Measurements from ENCODE around the gene MS4A3.
"Not testable (repeated sequence)": the region's sequence is repeated elsewhere in the genome, so short reads cannot be mapped to it uniquely, and the experiment has no call there.

Gene MS4A3

GRCh38 chr11:60088364-60088763 is 31.9 kb downstream of the MS4A3 start, which contains the start of gene MS4A2:
MS4A2 (plus strand) TSS chr11:60088664; CDS start chr11:60088766, 102 bp downstream.
- no peak for DNase-seq (ENCODE audit: low read depth)
- no peak within 1 kb of the TSS for H3K4me3 ChIP-seq (ENCODE audit: low read depth, low read length)
- in situ Hi-C loops (cut with HindIII; ENCODE audit: low sequenced_read_pairs) = no loop called here
- no peak for TF ChIP-seq CTCF (IDR thresholded peaks at IDR 0.05; ENCODE audit: low read depth, low read length, missing control alignments)

GRCh38 chr11:60095477-60096120 is 39.1 kb downstream of the MS4A3 start:
- no peak overlapping the region for H3K4me3 ChIP-seq (ENCODE audit: low read depth, low read length)
- DNase-seq (ENCODE audit: low read depth) = no peak
- in situ Hi-C loops (cut with HindIII; ENCODE audit: low sequenced_read_pairs) = no loop called here
- TF ChIP-seq CTCF (IDR thresholded peaks at IDR 0.05; ENCODE audit: low read depth, low read length, missing control alignments) = no peak

- DNase-seq (ENCODE audit: low read depth) = no peak
- in situ Hi-C loops (cut with HindIII; ENCODE audit: low sequenced_read_pairs) = no loop called here
- H3K4me3 ChIP-seq (ENCODE audit: low read depth, low read length) = no peak overlapping the region
- TF ChIP-seq CTCF (IDR thresholded peaks at IDR 0.05; ENCODE audit: low read depth, low read length, missing control alignments) = no peak
These were observed 40.7 kb downstream of the MS4A3 start for GRCh38 chr11:60097189-60097588.

GRCh38 chr11:60098508-60098907 is 42.0 kb downstream of the MS4A3 start:
- TF ChIP-seq CTCF (IDR thresholded peaks at IDR 0.05; ENCODE audit: low read depth, low read length, missing control alignments) = no peak
- in situ Hi-C loops (cut with HindIII; ENCODE audit: low sequenced_read_pairs) = no loop called here
- no peak overlapping the region for H3K4me3 ChIP-seq (ENCODE audit: low read depth, low read length)
- DNase-seq (ENCODE audit: low read depth) = no peak

- TF ChIP-seq CTCF (IDR thresholded peaks at IDR 0.05; ENCODE audit: low read depth, low read length, missing control alignments) = no peak
- no peak overlapping the region for H3K4me3 ChIP-seq (ENCODE audit: low read depth, low read length)
- in situ Hi-C loops (cut with HindIII; ENCODE audit: low sequenced_read_pairs) = no loop called here
- no peak for DNase-seq (ENCODE audit: low read depth)
These were observed 44.1 kb downstream of the MS4A3 start for GRCh38 chr11:60100516-60100915.

- H3K4me3 ChIP-seq (ENCODE audit: low read depth, low read length); in situ Hi-C loops (cut with HindIII; ENCODE audit: low sequenced_read_pairs); DNase-seq (ENCODE audit: low read depth): not testable (repeated sequence)
These were observed 44.9 kb downstream of the MS4A3 start for GRCh38 chr11:60101368-60101767.

GRCh38 chr11:60104471-60105115 is 48.1 kb downstream of the MS4A3 start:
- in situ Hi-C loops (cut with HindIII; ENCODE audit: low sequenced_read_pairs); DNase-seq (ENCODE audit: low read depth); H3K4me3 ChIP-seq (ENCODE audit: low read depth, low read length): not testable (repeated sequence)

- H3K4me3 ChIP-seq (ENCODE audit: low read depth, low read length); in situ Hi-C loops (cut with HindIII; ENCODE audit: low sequenced_read_pairs); DNase-seq (ENCODE audit: low read depth): not testable (repeated sequence)
These were observed 52.2 kb downstream of the MS4A3 start for GRCh38 chr11:60108631-60109030.

All from astrocyte of the cerebellum (primary cell).